ENCODE results near the gene OSBPL2. TPM values are rescaled to one million over a fixed set of nuclear protein-coding genes. Genes with fewer than 3 reads are reported as not detected.

The OSBPL2 gene
- total RNA-seq, 1 donor from 2014 or later, result 28.4 TPM

DNA sequence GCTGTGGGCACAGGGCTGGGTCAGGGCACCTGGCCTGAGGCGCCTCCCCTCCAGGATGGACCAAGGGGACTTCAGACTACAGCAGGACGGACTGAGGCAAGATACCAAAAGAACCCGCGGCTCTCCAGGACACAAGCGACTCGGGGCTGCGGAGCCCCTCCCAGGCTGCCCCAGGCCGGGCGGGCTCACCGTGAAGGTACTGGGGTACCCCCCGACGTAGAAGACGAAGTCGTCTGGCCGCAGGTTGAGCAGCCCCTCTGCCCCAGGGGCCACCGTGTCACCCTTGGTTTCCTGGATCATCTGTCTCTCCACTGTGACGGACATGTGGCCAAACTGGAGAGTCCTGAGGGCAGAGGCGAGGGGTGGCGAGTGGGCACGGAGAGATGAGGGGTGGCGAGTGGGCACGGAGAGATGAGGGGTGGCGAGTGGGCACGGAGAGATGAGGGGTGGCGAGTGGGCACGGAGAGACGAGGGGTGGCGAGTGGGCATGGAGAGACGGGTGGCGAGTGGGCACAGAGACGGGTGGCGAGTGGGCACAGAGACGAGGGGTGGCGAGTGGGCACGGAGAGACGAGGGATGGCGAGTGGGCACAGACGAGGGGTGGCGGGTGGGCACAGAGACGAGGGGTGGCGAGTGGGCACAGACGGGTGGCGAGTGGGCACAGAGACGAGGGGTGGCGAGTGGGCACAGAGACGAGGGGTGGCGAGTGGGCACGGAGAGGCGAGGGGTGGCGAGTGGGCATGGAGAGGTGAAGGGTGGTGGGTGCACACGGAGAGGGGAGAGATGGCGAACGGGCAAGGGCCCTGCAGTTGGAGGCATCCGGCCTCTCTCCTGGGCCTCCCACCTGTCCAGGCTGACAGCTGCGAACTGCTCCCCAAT lies 75.4 kb downstream of the OSBPL2 start:
- no peaks in the 10 kb centered on the region for H4K20me1 ChIP-seq (ENCODE audit: low read depth)
- no peaks in the 10 kb centered on the region for H3K4me1 ChIP-seq

DNA sequence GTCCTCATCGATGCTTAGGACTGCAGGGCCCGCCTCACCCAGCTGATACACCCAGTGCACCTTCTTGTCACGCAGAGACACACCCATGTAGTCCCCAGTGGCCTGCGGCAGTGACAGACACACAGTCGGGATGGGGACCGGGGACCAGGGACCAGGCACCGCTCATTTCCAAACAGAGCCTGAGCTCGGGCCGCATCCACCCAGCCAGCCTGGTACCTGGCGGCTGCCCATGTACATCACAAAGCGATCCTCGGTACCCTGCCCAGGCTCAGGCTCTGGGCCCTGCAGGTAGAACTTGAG lies 76.0 kb downstream of the OSBPL2 start:
- no peaks in the 10 kb centered on the region for H3K36me3 Mint-ChIP-seq
- Histone ChIP-seq H4K20me1 (ENCODE audit: low read depth) (no peaks in the 10 kb centered on the region), H3K9ac (no peak overlapping the region), H3K4me2 (no peak overlapping the region), H3F3A (ENCODE audit: low read depth) (peaks cover 6% of the 10 kb centered on the region), H3K27me3 (no peaks in the 10 kb centered on the region), H3K79me2 (ENCODE audit: low read depth) (no peaks in the 10 kb centered on the region), H3K4me3 (no peak overlapping the region), H2AFZ (replicated peaks) (no peak overlapping the region), H3K9me3 (ENCODE audit: low read depth) (no peaks in the 10 kb centered on the region), H3K27ac (no peak overlapping the region), H3K4me1 (no peaks in the 10 kb centered on the region), H3K36me3 (no peaks in the 10 kb centered on the region)
- H3K27me3 Mint-ChIP-seq (ENCODE audit: insufficient read depth, low read depth), result peaks cover 2% of the 10 kb centered on the region
- H3K27ac Mint-ChIP-seq, result no peak overlapping the region
- H3K4me1 Mint-ChIP-seq, result no peaks in the 10 kb centered on the region
- DNase-seq (ENCODE audit: low spot score), result no peak
- no peaks in the 10 kb centered on the region for H3K9me3 Mint-ChIP-seq
- no peak overlapping the region for H3K4me3 Mint-ChIP-seq
- no peak for TF ChIP-seq EZH2 (IDR thresholded peaks at IDR 0.05)
- no peak for TF ChIP-seq EZH2phosphoT487 (IDR thresholded peaks at IDR 0.05)
- TF ChIP-seq, protein P1, sequence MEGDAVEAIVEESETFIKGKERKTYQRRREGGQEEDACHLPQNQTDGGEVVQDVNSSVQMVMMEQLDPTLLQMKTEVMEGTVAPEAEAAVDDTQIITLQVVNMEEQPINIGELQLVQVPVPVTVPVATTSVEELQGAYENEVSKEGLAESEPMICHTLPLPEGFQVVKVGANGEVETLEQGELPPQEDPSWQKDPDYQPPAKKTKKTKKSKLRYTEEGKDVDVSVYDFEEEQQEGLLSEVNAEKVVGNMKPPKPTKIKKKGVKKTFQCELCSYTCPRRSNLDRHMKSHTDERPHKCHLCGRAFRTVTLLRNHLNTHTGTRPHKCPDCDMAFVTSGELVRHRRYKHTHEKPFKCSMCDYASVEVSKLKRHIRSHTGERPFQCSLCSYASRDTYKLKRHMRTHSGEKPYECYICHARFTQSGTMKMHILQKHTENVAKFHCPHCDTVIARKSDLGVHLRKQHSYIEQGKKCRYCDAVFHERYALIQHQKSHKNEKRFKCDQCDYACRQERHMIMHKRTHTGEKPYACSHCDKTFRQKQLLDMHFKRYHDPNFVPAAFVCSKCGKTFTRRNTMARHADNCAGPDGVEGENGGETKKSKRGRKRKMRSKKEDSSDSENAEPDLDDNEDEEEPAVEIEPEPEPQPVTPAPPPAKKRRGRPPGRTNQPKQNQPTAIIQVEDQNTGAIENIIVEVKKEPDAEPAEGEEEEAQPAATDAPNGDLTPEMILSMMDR (IDR thresholded peaks at IDR 0.05), result no peak

More for the DNA sequence above, 75.4 kb downstream of the OSBPL2 start:
- Mint-ChIP-seq H3K4me1 (no peaks in the 10 kb centered on the region), H3K4me3 (no peak overlapping the region), H3K27ac (no peak overlapping the region), H3K27me3 (ENCODE audit: insufficient read depth, low read depth) (peaks cover 2% of the 10 kb centered on the region), H3K9me3 (no peaks in the 10 kb centered on the region), H3K36me3 (no peaks in the 10 kb centered on the region)
- TF ChIP-seq EZH2 (IDR thresholded peaks at IDR 0.05) (no peak), EZH2phosphoT487 (IDR thresholded peaks at IDR 0.05) (no peak)
- TF ChIP-seq, protein P1 (IDR thresholded peaks at IDR 0.05), result no peak
- no peaks in the 10 kb centered on the region for H3K9me3 ChIP-seq (ENCODE audit: low read depth)
- H3K27me3 ChIP-seq, result no peaks in the 10 kb centered on the region
- peaks cover 4% of the 10 kb centered on the region for H3F3A ChIP-seq (ENCODE audit: low read depth)
- no peaks in the 10 kb centered on the region for H3K79me2 ChIP-seq (ENCODE audit: low read depth)
- no peaks in the 10 kb centered on the region for H3K36me3 ChIP-seq
- H3K4me3 ChIP-seq, result no peak overlapping the region
- no peak overlapping the region for H3K4me2 ChIP-seq
- no peak overlapping the region for H3K27ac ChIP-seq
- no peak overlapping the region for H3K9ac ChIP-seq
- H2AFZ ChIP-seq (replicated peaks), result no peak overlapping the region
- no peak for DNase-seq (ENCODE audit: low spot score)

DNA sequence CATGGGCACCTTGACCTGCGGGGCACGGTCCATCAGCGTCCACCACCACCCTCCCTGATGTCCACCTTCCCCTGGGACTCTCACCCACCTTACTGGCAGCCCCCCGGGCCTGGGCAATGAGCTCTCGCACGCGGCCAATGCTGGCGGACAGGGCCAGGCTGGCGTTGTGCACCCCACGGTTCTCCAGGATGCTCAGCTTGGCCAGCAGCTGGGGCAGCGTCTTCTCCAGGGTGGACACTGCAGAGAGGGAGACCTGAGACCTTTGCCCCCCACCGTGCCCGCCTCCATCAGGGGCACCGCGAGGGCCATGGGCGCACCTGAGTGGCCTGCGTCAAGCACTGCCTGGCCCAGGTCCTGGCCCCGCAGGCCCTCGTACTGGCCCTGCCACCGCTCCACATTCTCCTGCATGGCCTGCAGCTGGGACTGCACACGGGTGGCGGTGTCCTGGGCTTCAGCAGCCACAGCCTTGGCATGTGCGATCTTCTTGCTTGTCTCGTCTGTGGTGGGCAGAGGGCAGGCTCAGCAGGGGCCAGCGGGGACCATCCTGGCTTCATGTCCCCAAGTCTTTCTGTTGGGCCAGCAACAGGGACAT lies 76.5 kb downstream of the OSBPL2 start:
- H3K9me3 ChIP-seq (ENCODE audit: low read depth), result no peaks in the 10 kb centered on the region
- TF ChIP-seq EZH2 (IDR thresholded peaks at IDR 0.05), result no peak
- no peak overlapping the region for H2AFZ ChIP-seq (replicated peaks)
- H3K27ac ChIP-seq, result no peak overlapping the region
- no peaks in the 10 kb centered on the region for H3K4me1 Mint-ChIP-seq
- no peaks in the 10 kb centered on the region for H3K4me1 ChIP-seq
- H3K4me3 ChIP-seq, result no peak overlapping the region
- no peaks in the 10 kb centered on the region for H3K79me2 ChIP-seq (ENCODE audit: low read depth)
- H3K4me2 ChIP-seq, result no peak overlapping the region
- no peak overlapping the region for H3K9ac ChIP-seq
- no peak overlapping the region for H3K27ac Mint-ChIP-seq
- no peaks in the 10 kb centered on the region for H4K20me1 ChIP-seq (ENCODE audit: low read depth)
- H3K27me3 Mint-ChIP-seq (ENCODE audit: insufficient read depth, low read depth), result peaks cover 3% of the 10 kb centered on the region
- H3K36me3 Mint-ChIP-seq, result no peaks in the 10 kb centered on the region
- H3K4me3 Mint-ChIP-seq, result no peak overlapping the region
- no peaks in the 10 kb centered on the region for H3K27me3 ChIP-seq
- H3K36me3 ChIP-seq, result no peaks in the 10 kb centered on the region
- no peak for DNase-seq (ENCODE audit: low spot score)
- H3K9me3 Mint-ChIP-seq, result no peaks in the 10 kb centered on the region
- H3F3A ChIP-seq (ENCODE audit: low read depth), result peaks cover 6% of the 10 kb centered on the region

DNA sequence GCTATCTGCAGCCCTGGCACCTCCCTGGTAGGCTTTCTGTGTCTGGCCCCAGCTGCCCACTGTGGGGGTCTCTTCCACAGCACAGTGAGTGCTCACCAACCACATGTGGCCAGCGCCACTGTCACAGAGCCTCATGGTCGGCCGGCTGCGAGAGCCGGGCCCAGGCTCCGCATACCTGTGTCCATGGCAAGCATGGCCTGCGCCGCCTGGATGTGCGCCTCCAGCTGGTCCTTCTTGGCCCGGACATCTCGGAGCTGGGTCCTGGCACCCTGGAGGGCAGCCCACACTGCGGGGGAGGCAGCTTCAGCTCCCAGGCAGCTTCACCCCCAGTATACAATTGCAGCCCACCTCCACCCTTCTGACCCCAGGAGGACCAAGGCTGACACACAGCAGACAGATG lies 77.5 kb downstream of the OSBPL2 start:
- H4K20me1 ChIP-seq (ENCODE audit: low read depth), result no peaks in the 10 kb centered on the region
- H3K4me1 Mint-ChIP-seq, result no peaks in the 10 kb centered on the region
- peaks cover 3% of the 10 kb centered on the region for H3K27me3 Mint-ChIP-seq (ENCODE audit: insufficient read depth, low read depth)
- H3K4me2 ChIP-seq, result no peak overlapping the region
- H2AFZ ChIP-seq (replicated peaks), result no peak overlapping the region
- no peak overlapping the region for H3K9ac ChIP-seq
- H3K9me3 Mint-ChIP-seq, result no peaks in the 10 kb centered on the region
- H3F3A ChIP-seq (ENCODE audit: low read depth), result peaks cover 9% of the 10 kb centered on the region
- H3K36me3 ChIP-seq, result no peaks in the 10 kb centered on the region
- no peaks in the 10 kb centered on the region for H3K9me3 ChIP-seq (ENCODE audit: low read depth)
- no peak overlapping the region for H3K27ac Mint-ChIP-seq
- H3K27me3 ChIP-seq, result no peaks in the 10 kb centered on the region
- no peak for DNase-seq (ENCODE audit: low spot score)
- no peaks in the 10 kb centered on the region for H3K79me2 ChIP-seq (ENCODE audit: low read depth)
- TF ChIP-seq, protein P1 (IDR thresholded peaks at IDR 0.05), result no peak
- TF ChIP-seq EZH2 (IDR thresholded peaks at IDR 0.05) (no peak), EZH2phosphoT487 (IDR thresholded peaks at IDR 0.05) (no peak)
- no peaks in the 10 kb centered on the region for H3K36me3 Mint-ChIP-seq
- H3K4me3 ChIP-seq, result no peak overlapping the region
- no peak overlapping the region for H3K4me3 Mint-ChIP-seq
- no peak overlapping the region for H3K27ac ChIP-seq
- H3K4me1 ChIP-seq, result no peaks in the 10 kb centered on the region

Measured in neural progenitor cell (in vitro differentiated cells).